GM12878 (cell line): ENCODE results near the gene LMF1.

Experiments
- BRCA1 ChIP-seq: IDR thresholded peaks from 2 replicates; pipeline ENCODE4 v1.6.1; 2011; ENCODE audit warnings: low read depth, low read length, improper control_type of control experiment
- CTCF ChIP-seq, 3 experiments: IDR thresholded peaks in 2 of 3; conservative IDR thresholded peaks in 1 of 3; 2 replicates each; pipeline ENCODE4 v1.5.1; 2011; ENCODE audit warnings: low read depth in 3 of 3, low read length in 3 of 3, mild to moderate bottlenecking in 3 of 3, control low read depth in 2 of 3, moderate library complexity in 2 of 3, inconsistent platforms in 1 of 3, mixed read lengths in 1 of 3; ENCODE audit not compliant: control insufficient read depth in 2 of 3, insufficient read depth in 1 of 3; ENCODE audit errors: extremely low read depth in 1 of 3
- E2F4 ChIP-seq: IDR thresholded peaks from 2 replicates; pipeline ENCODE4 v1.6.1; 2012; ENCODE audit warnings: low read depth, low read length, improper control_type of control experiment
- HDGF ChIP-seq: fragments of 450-650 bp; IDR thresholded peaks from 2 replicates; pipeline ENCODE4 v1.6.1; 2016; ENCODE audit warnings: antibody characterized with exemption
- JUND ChIP-seq: IDR thresholded peaks from 2 replicates; pipeline ENCODE4 v1.6.1; 2012; ENCODE audit warnings: low read depth, mild to moderate bottlenecking, low read length, improper control_type of control experiment, moderate library complexity
- MAX ChIP-seq: IDR thresholded peaks from 2 replicates; pipeline ENCODE4 v1.6.1; 2012; ENCODE audit warnings: low read depth, low read length, improper control_type of control experiment
- POLR2A ChIP-seq: IDR thresholded peaks from 2 replicates; pipeline ENCODE4 v1.6.1; 2011; ENCODE audit warnings: low read depth, mild to moderate bottlenecking, low read length
- POLR2AphosphoS2 ChIP-seq: IDR thresholded peaks from 2 replicates; pipeline ENCODE4 v1.6.1; 2011; ENCODE audit warnings: low read depth, mild to moderate bottlenecking, low read length, improper control_type of control experiment, moderate library complexity
- POLR2AphosphoS5 ChIP-seq: IDR thresholded peaks from 2 replicates; pipeline ENCODE4 v1.6.1; 2011; ENCODE audit warnings: mild to moderate bottlenecking, low read length, inconsistent platforms
- REST ChIP-seq: IDR thresholded peaks from 2 replicates; pipeline ENCODE4 v1.6.1; 2012; ENCODE audit warnings: mild to moderate bottlenecking, low read depth, low read length
- SIN3A ChIP-seq: IDR thresholded peaks from 2 replicates; pipeline ENCODE4 v1.6.1; 2012; ENCODE audit warnings: low read depth, low read length, improper control_type of control experiment
- ZNF274 ChIP-seq: IDR thresholded peaks from one replicate; pipeline ENCODE4 v1.8.0; 2011; ENCODE audit not compliant: insufficient read length, insufficient read depth

- TF ChIP-seq HDGF (no peak), BRCA1 (no peak), E2F4 (no peak), ZNF274 (no peak), CTCF (IDR thresholded peaks at IDR 0.05 in 2 of 3, conservative IDR thresholded peaks at IDR 0.05 in 1 of 3; ENCODE audit: control insufficient read depth in 2 of 3, extremely low read depth in 1 of 3, insufficient read depth in 1 of 3, low read depth in 3 of 3, low read length in 3 of 3) (no peak), POLR2A (no peak), POLR2AphosphoS2 (no peak), MAX (no peak), SIN3A (no peak), REST (no peak), POLR2AphosphoS5 (no peak), JUND (no peak)
These were observed 81.2 kb downstream of the LMF1 start for GRCh38 chr16:889586-889985.
